ENCODE results near the gene MEIS3.

MEIS3 gene

GRCh38 chr19:47419030-47419783 lies at the start of gene MEIS3:
MEIS3 (minus strand) TSS chr19:47419527; CDS start chr19:47419081, 446 bp downstream.
- DNase-seq, result no peak

- no peak for DNase-seq
These were observed 48.6 kb upstream of the MEIS3 start for GRCh38 chr19:47467914-47468313.

GRCh38 chr19:47465957-47466356 lies 46.6 kb upstream of the MEIS3 start:
- DNase-seq, result no peak

- DNase-seq, result no peak
These were observed 45.5 kb upstream of the MEIS3 start for GRCh38 chr19:47464675-47465419.

DNA sequence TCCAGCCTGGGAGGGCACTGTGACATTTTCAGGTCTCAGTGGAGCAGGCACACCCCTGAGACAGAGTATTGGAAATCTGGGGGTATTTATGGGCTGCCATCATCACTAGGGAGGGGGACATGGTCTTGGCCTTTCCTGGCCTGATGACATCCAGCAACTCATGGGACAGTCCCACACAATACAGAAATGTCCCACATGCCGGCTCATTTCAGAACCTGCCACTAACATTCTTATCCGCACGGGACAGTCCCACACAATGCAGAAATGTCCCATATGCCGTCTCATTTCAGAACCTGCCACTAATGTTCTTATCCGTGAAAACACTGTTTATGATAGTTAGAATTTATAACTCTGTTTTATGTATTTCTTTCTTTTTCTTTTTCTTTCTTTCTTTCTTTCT lies 42.5 kb upstream of the MEIS3 start:
- DNase-seq, result no peak

DNA sequence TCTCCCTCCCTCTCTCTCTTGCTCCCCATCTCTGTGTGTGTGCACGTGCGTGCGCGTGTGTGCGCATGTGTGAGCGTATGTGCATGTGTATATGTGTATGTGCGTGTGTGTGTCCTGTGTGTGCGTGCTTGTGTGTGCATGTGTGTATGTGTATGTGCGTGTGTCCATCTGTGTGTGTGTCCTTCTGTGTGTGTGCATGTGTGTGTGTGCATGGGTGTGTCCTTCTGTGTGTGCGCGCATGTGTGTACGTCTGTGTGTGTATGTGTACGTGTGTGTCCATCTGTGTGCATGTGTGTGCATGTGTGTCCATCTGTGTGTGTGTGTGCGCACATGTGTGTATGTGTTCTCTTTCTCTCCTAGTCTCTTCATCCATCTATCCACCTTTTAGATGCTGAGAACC lies 40.1 kb upstream of the MEIS3 start:
- no peak for DNase-seq

DNA sequence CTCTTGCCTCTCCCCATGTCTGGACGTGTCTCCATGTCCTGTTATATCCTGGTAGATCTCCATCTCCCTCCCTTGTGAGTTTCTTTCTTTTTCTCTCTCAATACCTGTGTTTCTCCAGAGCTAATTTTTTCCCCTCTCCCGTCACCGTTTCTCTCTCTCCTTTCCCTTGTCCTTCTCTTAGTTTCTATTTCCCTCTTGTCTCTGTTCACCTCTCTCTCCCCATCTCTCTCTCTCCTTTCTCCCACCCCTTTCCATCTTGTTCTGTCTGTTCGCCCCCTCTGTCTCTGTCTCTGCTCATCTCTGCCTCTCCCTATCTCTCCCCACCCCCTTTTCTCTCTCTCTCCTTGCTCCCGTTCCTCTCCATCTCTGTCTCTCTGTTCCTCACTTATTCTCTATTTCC lies 39.3 kb upstream of the MEIS3 start:
- no peak for DNase-seq

- DNase-seq, result no peak
These were observed 37.6 kb upstream of the MEIS3 start for GRCh38 chr19:47456721-47457474.

- DNase-seq, result no peak
These were observed 31.2 kb upstream of the MEIS3 start for GRCh38 chr19:47450478-47450877.

DNA sequence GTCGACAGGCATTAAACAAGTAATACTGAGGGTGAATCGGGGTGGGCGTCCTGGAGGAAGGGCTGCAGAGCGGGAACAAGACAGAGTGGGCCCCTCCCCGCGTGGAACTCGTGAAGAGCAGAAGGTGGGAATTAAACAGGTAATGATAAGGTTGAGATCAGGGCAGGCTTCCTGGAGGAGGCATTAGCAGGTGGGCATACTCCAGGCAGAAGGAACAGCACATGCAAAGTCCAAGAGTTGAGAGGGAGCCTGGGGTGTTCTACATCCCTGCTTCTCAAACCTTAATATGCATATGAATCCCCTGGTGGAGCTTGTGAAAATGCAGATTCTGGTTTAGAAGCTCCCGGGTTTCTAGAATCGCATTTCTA lies 29.0 kb upstream of the MEIS3 start:
- no peak for DNase-seq

GRCh38 chr19:47447470-47448359 lies 28.4 kb upstream of the MEIS3 start:
- DNase-seq, result no peak

GRCh38 chr19:47446534-47447469 lies 27.5 kb upstream of the MEIS3 start:
- no peak for DNase-seq

DNA sequence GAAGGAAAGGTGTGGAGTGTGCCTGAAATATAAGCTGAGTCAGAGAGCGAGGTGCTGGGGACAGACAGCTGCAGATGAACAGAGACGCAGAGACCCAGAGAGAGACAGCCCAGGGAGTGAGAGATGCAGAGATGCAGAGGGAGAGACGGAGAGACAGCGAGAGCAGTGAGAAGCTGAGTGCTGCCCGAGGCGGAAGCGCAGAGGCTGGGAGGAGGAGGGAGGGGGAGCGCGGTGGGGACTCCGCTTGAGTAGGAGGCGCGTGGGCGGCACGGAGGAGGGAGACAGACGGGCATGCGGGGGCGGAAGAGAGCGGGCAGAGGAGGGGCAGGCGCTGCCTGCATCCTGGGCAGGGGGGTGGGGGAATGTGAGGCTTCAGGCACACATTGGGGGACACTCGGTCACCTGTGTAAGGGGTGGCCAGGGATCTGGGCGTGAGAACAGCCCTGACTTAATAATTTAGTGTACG lies 26.6 kb upstream of the MEIS3 start:
- peak; percentile 16 for DNase-seq

DNA sequence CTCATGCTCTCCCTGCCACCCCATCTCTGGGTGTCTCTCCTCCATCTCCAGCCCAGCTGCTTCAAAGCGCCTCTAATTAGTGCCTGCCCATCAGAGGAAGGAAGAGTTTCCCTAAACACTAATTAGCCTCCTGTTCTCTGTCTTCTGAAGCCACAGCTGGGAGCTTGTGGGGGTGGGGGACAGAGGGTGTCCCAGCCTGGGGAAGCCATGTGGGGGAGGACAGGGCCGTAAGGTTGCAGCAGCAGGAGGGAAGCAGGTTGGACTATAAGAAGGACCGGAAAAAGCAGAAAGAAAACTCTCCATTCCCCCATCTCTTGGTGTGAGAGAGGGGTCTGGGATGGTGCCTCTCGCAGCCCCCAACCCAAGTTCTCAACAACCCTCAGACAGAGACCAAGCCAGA lies 26.2 kb upstream of the MEIS3 start:
- no peak for DNase-seq

DNA sequence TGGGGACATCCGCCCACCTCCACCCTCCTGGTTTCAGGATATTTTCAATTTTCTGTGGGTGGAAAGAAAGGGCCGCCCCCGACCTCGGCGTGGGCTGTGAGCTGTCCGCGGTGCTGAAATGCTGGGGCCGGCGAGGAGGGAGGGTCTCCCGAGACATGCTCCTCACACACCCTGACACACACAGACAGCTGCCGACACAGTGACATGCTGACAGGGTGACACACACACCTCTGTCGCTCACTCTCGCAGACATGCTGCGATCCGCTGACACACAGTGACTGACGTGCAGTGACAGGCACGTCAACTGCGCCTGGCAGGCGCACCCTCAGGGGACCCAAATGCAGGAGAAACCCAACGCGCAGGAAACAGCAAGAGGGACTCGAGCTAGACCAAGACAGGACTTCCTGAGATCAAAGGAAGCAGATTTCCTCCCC lies 25.1 kb upstream of the MEIS3 start:
- DNase-seq, result no peak

- DNase-seq, result no peak
These were observed 24.0 kb upstream of the MEIS3 start for GRCh38 chr19:47443331-47443730.

- no peak for DNase-seq
These were observed 19.5 kb upstream of the MEIS3 start for GRCh38 chr19:47438793-47439220.

- DNase-seq, result no peak
These were observed 18.2 kb upstream of the MEIS3 start for GRCh38 chr19:47437500-47437899.

DNA sequence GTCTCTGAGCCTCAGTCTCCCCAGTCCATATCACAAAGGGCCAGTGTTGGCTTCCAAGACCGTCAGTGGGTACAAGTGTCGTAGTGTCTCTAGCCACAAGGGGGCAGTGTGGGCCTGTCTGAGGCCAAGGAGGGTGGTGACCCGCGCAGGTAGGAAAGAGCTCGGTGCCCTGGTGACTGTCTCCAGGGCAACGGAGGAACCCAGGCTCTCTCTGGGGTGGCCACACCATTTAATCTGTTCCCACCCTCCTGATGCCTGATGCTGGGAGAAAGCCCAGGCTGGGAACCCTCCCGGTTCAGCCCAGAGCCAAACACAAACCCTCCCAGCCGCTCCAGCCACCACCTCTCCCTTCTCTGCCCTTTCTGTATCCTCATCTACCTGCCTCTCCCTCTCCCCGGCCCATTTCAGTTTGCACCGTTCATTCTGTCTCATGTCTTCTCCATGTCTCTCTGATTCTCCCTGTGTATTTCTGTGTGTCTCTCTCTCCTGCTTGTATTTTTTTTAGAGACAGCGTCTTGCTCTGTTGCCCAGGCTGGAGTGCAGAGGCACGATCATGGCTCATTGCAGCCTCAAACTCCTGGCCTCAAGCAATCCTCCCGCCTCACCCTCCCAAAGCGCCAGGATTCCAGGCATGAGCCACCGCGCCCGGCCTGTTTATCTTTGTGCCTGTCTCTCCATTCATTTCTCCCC lies 17.5 kb upstream of the MEIS3 start:
- DNase-seq, result peak; percentile 69

DNA sequence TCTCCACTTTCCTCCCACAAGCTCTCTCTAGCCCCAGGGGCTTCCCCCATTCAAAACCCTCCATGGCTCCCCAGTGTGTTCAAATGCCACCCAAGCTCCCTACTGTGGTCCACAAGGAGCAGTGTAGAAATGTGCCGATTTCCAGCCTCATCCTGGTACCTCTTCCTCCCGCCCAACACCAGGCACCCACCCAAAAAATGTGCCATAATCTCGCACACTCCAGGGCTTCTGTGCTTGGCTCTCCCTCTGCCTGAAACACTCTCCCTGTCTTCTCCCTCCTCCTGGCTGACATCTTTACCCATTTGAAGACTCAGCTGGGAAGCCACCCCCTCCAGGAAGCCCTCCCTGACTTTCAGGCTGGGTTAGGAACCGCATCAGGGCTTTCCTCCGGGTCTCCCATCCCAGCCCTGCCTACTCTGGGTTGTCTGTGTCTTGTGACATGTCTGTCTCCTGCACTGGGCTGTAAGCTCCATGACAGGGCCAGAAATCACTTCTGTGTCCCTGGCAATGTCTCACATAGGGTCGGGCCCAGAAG lies 16.6 kb upstream of the MEIS3 start:
- DNase-seq, result no peak
